HepG2 (cell line): ENCODE data around the gene FRMD8. TPM values are rescaled to one million over a fixed set of nuclear protein-coding genes. Genes with fewer than 3 reads are reported as not detected.

Experiments used
- ATF7 ChIP-seq, 2 experiments: fragments of 450-650 bp in 1 of 2; sonication (generic) in 1 of 2; formaldehyde crosslinking in 1 of 2; IDR thresholded peaks; 2 replicates each; pipeline versions ENCODE4 v1.4.0 to v1.6.1; 2016 to 2020; ENCODE audit warnings: antibody characterized with exemption in 1 of 2, mild to moderate bottlenecking in 1 of 2, missing genetic modification reagents in 1 of 2
- FOXA3 ChIP-seq: IDR thresholded peaks from 2 replicates; pipeline ENCODE4 v1.6.1; 2016; ENCODE audit warnings: missing genetic modification reagents, missing compliant biosample characterization
- GFI1 ChIP-seq: sonication (generic); formaldehyde crosslinking; IDR thresholded peaks from 2 replicates; pipeline ENCODE4 v1.5.0; 2020; ENCODE audit warnings: missing genetic modification reagents, mild to moderate bottlenecking, borderline replicate concordance
- HDAC2 ChIP-seq: sonication (generic); formaldehyde crosslinking; IDR thresholded peaks from 2 replicates; pipeline ENCODE4 v1.4.0; 2020; ENCODE audit warnings: missing genetic modification reagents
- HHEX ChIP-seq: IDR thresholded peaks from 2 replicates; pipeline ENCODE4 v1.6.1; 2016; ENCODE audit warnings: control low read depth
- HOXA5 ChIP-seq: sonication (generic); formaldehyde crosslinking; IDR thresholded peaks from 2 replicates; pipeline ENCODE4 v1.4.0; 2020; ENCODE audit warnings: missing genetic modification reagents
- KAT8 ChIP-seq: IDR thresholded peaks from 2 replicates; pipeline ENCODE4 v1.6.1; 2016; ENCODE audit warnings: missing genetic modification reagents, missing compliant biosample characterization
- MEIS2 ChIP-seq: sonication (generic); formaldehyde crosslinking; IDR thresholded peaks from 2 replicates; pipeline ENCODE4 v1.9.0; 2021; ENCODE audit warnings: mild to moderate bottlenecking, missing genetic modification reagents
- MIXL1 ChIP-seq: IDR thresholded peaks from 2 replicates; pipeline ENCODE4 v1.6.1; 2016
- MXD4 ChIP-seq: IDR thresholded peaks from 2 replicates; pipeline ENCODE4 v1.6.1; 2016; ENCODE audit warnings: mild to moderate bottlenecking, missing biosample characterization, missing genetic modification reagents
- NCOA1 ChIP-seq: sonication (generic); formaldehyde crosslinking; IDR thresholded peaks from 2 replicates; pipeline ENCODE4 v1.9.0; 2021; ENCODE audit warnings: missing genetic modification reagents
- RFX1 ChIP-seq: fragments of 450-650 bp; IDR thresholded peaks from 2 replicates; pipeline ENCODE4 v1.6.1; 2017
- SRY ChIP-seq: sonication (generic); formaldehyde crosslinking; IDR thresholded peaks from 2 replicates; pipeline ENCODE4 v1.8.0; 2022; ENCODE audit warnings: mild to moderate bottlenecking, missing genetic modification reagents
- TMF1 ChIP-seq: sonication (generic); formaldehyde crosslinking; IDR thresholded peaks from 2 replicates; pipeline ENCODE4 v1.8.1; 2022; ENCODE audit warnings: low read depth, missing genetic modification reagents
- ZBTB21 ChIP-seq: sonication (generic); formaldehyde crosslinking; IDR thresholded peaks from 2 replicates; pipeline ENCODE4 v1.4.0; 2020; ENCODE audit warnings: missing genetic modification reagents
- ZC3H13 ChIP-seq: sonication (generic); formaldehyde crosslinking; IDR thresholded peaks from 2 replicates; pipeline ENCODE4 v1.8.1; 2023; ENCODE audit warnings: mild to moderate bottlenecking, missing genetic modification reagents, moderate library complexity
- ZFX ChIP-seq: sonication (generic); formaldehyde crosslinking; IDR thresholded peaks from 2 replicates; pipeline ENCODE4 v1.4.0; 2020; ENCODE audit warnings: mild to moderate bottlenecking, low read depth, missing genetic modification reagents, moderate library complexity
- ZNF30 ChIP-seq: sonication (generic); formaldehyde crosslinking; IDR thresholded peaks from 2 replicates; pipeline ENCODE4 v1.5.0; 2020; ENCODE audit warnings: mild to moderate bottlenecking, missing genetic modification reagents
- ZNF33B ChIP-seq: sonication (generic); formaldehyde crosslinking; IDR thresholded peaks from 2 replicates; pipeline ENCODE4 v1.5.1; 2020; ENCODE audit warnings: mild to moderate bottlenecking, missing genetic modification reagents
- ZNF350 ChIP-seq: sonication (generic); formaldehyde crosslinking; IDR thresholded peaks from 2 replicates; pipeline ENCODE4 v1.4.0; 2020; ENCODE audit warnings: mild to moderate bottlenecking, low read depth, missing genetic modification reagents, borderline replicate concordance
- ZNF44 ChIP-seq: sonication (generic); formaldehyde crosslinking; IDR thresholded peaks from 2 replicates; pipeline ENCODE4 v1.5.1; 2020; ENCODE audit warnings: mild to moderate bottlenecking, missing genetic modification reagents
- ZNF441 ChIP-seq: sonication (generic); formaldehyde crosslinking; IDR thresholded peaks from 2 replicates; pipeline ENCODE4 v1.7.0; 2021; ENCODE audit warnings: missing genetic modification reagents, borderline replicate concordance
- ZNF501 ChIP-seq: sonication (generic); formaldehyde crosslinking; IDR thresholded peaks from 2 replicates; pipeline ENCODE4 v1.5.1; 2020; ENCODE audit warnings: mild to moderate bottlenecking, moderate library complexity, missing genetic modification reagents
- ZNF788 ChIP-seq: sonication (generic); formaldehyde crosslinking; IDR thresholded peaks from 2 replicates; pipeline ENCODE4 v1.5.0; 2020; ENCODE audit warnings: mild to moderate bottlenecking, missing genetic modification reagents, borderline replicate concordance
- ZNF792 ChIP-seq: IDR thresholded peaks from 2 replicates; pipeline ENCODE4 v1.6.1; 2016
- polyA plus RNA-seq, 8 experiments: library from polyadenylated mRNA; depleted of rRNA in 3 of 8; stranded (reverse) in 7 of 8; unstranded in 1 of 8; fragments of >200 nt; fragmentation: Illumina TruSeq in 4 of 8; extraction: Trizol in 4 of 8; gene quantifications; 2 replicates each; pipeline versions ENCODE4 v1.2.1 to v1.2.3, GENCODE V29; 2011 to 2016; ENCODE audit warnings: low read depth in 4 of 8, missing spikeins in 1 of 8, mixed read lengths in 1 of 8; ENCODE audit not compliant: insufficient read depth in 1 of 8
- total RNA-seq, 5 experiments: library from RNA; depleted of rRNA; stranded (reverse); fragments of >200 nt; fragmentation: Illumina TruSeq; extraction: Trizol; gene quantifications; 2 replicates each; pipeline ENCODE4 v1.2.3, GENCODE V29; 2016; ENCODE audit warnings: low read depth in 1 of 5
- TF ChIP-seq, protein P1 (sequence below): IDR thresholded peaks from 2 replicates; pipeline ENCODE4 v1.6.1; 2018; ENCODE audit warnings: missing genetic modification reagents, mild to moderate bottlenecking, missing compliant biosample characterization
- TF ChIP-seq, protein P2 (sequence below): IDR thresholded peaks from 2 replicates; pipeline ENCODE4 v1.6.1; 2016; ENCODE audit warnings: missing genetic modification reagents, missing compliant biosample characterization
- TF ChIP-seq, protein P3 (sequence below): sonication (generic); formaldehyde crosslinking; IDR thresholded peaks from 2 replicates; pipeline ENCODE4 v1.4.0; 2020; ENCODE audit warnings: low read depth, mild to moderate bottlenecking, missing genetic modification reagents
- TF ChIP-seq, protein P4 (sequence below): sonication (generic); formaldehyde crosslinking; IDR thresholded peaks from 2 replicates; pipeline ENCODE4 v1.4.0; 2020; ENCODE audit warnings: missing genetic modification reagents

FRMD8 gene
- total and polyA plus RNA-seq, 2 of the 13 experiments (the other 11 are each of a cell fraction or from before 2014, with no cell fraction given): 5.8 to 20.6 TPM

- TF ChIP-seq ZNF792: no peak
- TF ChIP-seq ZNF501 (CRISPR knock-in tag): peak; percentile 75
- TF ChIP-seq ZNF30 (CRISPR knock-in tag): no peak
- TF ChIP-seq, protein P1, sequence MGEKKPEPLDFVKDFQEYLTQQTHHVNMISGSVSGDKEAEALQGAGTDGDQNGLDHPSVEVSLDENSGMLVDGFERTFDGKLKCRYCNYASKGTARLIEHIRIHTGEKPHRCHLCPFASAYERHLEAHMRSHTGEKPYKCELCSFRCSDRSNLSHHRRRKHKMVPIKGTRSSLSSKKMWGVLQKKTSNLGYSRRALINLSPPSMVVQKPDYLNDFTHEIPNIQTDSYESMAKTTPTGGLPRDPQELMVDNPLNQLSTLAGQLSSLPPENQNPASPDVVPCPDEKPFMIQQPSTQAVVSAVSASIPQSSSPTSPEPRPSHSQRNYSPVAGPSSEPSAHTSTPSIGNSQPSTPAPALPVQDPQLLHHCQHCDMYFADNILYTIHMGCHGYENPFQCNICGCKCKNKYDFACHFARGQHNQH (CRISPR knock-in tag): 0 out of 2 replicates have a peak, but pooled peaks have one; percentile 46
- TF ChIP-seq SRY (CRISPR knock-in tag): no peak
- TF ChIP-seq, protein P2, sequence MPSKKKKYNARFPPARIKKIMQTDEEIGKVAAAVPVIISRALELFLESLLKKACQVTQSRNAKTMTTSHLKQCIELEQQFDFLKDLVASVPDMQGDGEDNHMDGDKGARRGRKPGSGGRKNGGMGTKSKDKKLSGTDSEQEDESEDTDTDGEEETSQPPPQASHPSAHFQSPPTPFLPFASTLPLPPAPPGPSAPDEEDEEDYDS (CRISPR knock-in tag): 0 out of 2 replicates have a peak, but pooled peaks have one; percentile 51
- TF ChIP-seq HOXA5: 0 out of 2 replicates have a peak, but pooled peaks have one; percentile 52
- peak; percentile 44 for TF ChIP-seq MIXL1 (CRISPR knock-in tag)
- 0 out of 2 replicates have a peak, but pooled peaks have one; percentile 58 for TF ChIP-seq ZNF441 (CRISPR knock-in tag)
- TF ChIP-seq TMF1: no peak
- TF ChIP-seq ATF7 (IDR thresholded peaks at IDR 0.05): peak; percentile 20; the same call in 1 of the 2 replicates
- no peak for TF ChIP-seq ATF7 (CRISPR knock-in tag; IDR thresholded peaks at IDR 0.05)
- TF ChIP-seq GFI1: 0 out of 2 replicates have a peak, but pooled peaks have one; percentile 73
- TF ChIP-seq ZFX (CRISPR knock-in tag): peak; percentile 58; the same call in 1 of the 2 replicates
- TF ChIP-seq ZNF44: no peak
- TF ChIP-seq RFX1: no peak
- TF ChIP-seq HHEX: no peak
- TF ChIP-seq ZBTB21 (CRISPR knock-in tag): no peak
- 0 out of 2 replicates have a peak, but pooled peaks have one; percentile 48 for TF ChIP-seq ZNF788
- peak; percentile 60; the same call in 1 of the 2 replicates for TF ChIP-seq MXD4 (CRISPR knock-in tag)
- TF ChIP-seq FOXA3: peak; percentile 20; the same call in 1 of the 2 replicates
- peak; percentile 41; the same call in 1 of the 2 replicates for TF ChIP-seq KAT8 (CRISPR knock-in tag)
- TF ChIP-seq ZNF350: peak; percentile 63
- peak; percentile 53; the same call in 1 of the 2 replicates for TF ChIP-seq MEIS2 (CRISPR knock-in tag)
- 0 out of 2 replicates have a peak, but pooled peaks have one; percentile 44 for TF ChIP-seq ZC3H13 (CRISPR knock-in tag)
- no peak for TF ChIP-seq ZNF33B (CRISPR knock-in tag)
- no peak for TF ChIP-seq NCOA1
- peak; percentile 85 for TF ChIP-seq HDAC2 (CRISPR knock-in tag)
- TF ChIP-seq, protein P3, sequence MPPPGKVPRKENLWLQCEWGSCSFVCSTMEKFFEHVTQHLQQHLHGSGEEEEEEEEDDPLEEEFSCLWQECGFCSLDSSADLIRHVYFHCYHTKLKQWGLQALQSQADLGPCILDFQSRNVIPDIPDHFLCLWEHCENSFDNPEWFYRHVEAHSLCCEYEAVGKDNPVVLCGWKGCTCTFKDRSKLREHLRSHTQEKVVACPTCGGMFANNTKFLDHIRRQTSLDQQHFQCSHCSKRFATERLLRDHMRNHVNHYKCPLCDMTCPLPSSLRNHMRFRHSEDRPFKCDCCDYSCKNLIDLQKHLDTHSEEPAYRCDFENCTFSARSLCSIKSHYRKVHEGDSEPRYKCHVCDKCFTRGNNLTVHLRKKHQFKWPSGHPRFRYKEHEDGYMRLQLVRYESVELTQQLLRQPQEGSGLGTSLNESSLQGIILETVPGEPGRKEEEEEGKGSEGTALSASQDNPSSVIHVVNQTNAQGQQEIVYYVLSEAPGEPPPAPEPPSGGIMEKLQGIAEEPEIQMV (CRISPR knock-in tag): no peak
- TF ChIP-seq, protein P4, sequence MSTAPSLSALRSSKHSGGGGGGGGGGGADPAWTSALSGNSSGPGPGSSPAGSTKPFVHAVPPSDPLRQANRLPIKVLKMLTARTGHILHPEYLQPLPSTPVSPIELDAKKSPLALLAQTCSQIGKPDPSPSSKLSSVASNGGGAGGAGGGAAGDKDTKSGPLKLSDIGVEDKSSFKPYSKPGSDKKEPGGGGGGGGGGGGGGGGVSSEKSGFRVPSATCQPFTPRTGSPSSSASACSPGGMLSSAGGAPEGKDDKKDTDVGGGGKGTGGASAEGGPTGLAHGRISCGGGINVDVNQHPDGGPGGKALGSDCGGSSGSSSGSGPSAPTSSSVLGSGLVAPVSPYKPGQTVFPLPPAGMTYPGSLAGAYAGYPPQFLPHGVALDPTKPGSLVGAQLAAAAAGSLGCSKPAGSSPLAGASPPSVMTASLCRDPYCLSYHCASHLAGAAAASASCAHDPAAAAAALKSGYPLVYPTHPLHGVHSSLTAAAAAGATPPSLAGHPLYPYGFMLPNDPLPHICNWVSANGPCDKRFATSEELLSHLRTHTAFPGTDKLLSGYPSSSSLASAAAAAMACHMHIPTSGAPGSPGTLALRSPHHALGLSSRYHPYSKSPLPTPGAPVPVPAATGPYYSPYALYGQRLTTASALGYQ (CRISPR knock-in tag): no peak
Observed at GRCh38 chr11:65357856-65358356, 28.5 kb upstream of the FRMD8 start (continued).
